NCI-H1930 (cell line): ENCODE data around the gene JMJD1C.

Source experiments
- DNase-seq, 2 experiments: peaks; one replicate each; lab custom pipeline; 2025; lab: John Stamatoyannopoulos, UW

Gene JMJD1C

DNA sequence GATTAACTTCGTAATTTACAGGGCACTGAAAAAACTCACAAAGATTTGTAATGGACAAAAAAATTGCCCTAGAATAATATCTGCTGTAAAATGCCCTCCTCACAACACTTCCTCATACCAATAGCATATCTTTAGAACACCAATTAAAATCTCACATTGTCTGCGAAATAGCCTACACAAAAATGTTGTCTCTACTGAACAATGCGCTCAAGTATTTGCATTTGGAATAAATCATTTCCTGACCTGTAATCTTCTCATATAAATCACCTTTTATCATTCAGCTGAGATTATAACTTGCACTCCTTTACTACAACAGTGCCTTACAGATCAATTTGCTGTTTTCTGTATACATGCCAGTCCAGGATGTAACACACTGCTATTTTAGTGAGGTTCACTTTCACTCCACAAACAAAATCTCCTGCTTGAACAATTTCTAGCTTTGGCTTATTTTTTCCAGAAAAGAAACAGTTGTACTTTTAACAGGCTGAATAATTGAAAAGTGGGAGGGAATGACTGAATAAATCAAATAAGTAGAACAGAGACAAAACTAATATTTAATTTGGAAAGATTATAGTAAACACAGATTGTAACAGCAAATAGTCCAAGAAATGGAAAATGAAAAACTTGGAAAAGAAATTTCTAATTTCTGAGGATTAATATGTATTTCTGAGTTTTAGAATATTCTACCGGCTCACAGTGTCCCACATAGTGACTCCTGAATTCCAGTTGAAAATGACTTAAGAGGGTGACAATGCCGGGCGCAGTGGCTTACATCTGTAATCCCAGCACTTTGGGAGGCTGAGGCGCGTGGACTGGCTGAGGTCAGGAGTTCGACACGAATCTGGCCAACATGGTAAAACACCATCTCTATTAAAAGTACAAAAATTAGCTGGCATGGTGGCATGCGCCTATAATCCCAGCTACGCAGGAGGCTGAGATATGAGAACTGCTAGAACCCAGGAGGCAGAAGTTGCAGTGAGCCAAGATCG lies 30.6 kb downstream of the JMJD1C start:
- no peak for DNase-seq

DNA sequence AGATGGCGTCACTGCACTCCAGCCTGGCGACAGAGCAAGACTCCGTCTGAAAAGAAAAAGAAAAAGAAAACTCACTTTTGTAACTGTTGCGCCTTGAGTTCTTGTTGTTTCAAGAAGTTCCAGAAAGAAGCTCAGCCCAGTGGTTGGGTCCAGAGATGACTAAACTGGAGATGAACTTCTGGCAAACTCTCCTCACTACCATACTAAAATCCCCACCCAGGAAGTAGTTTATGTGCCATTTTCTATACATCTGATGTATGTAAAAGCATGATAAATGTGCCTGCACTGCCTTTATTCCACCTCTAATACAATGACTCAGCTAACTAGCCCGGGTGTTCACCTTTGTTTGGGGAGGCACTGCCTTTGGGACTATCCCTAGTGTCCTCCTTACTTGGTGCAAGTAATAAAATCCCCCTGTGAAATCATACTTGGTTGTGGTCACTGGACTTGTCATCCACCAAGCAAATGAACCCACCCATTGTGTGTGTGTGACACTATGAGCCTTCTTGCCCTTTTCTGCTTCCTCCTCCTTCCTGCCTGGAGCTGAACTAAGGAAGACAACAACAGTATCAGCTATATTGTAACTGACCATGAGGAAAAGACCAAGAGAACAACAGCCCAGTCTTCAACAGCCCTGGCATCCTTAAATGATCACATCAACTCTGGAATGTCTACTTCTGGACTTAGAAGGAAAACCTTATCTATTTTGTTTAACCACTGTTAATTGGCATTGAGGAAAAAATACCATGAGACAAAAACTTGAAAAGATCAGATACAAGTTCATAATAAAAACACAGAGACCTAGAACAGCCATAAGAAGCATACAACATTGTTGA lies 33.6 kb downstream of the JMJD1C start:
- DNase-seq = no peak

DNA sequence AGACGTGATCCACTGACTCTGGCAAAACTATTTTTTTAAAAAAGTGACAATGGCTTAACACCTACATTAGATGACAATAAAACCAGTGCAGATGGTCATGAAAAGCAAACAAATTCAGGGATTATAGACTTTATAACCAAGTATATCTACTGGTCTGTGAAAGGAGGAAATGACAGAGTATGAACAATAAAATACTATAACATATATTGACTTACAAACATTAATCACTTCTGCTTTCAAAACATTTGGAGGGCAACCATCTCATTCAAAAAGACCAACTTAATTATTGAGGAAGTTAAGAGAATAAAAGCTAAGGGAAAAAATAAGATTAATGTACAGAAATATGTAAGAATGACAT lies 34.8 kb downstream of the JMJD1C start:
- DNase-seq = no peak

DNA sequence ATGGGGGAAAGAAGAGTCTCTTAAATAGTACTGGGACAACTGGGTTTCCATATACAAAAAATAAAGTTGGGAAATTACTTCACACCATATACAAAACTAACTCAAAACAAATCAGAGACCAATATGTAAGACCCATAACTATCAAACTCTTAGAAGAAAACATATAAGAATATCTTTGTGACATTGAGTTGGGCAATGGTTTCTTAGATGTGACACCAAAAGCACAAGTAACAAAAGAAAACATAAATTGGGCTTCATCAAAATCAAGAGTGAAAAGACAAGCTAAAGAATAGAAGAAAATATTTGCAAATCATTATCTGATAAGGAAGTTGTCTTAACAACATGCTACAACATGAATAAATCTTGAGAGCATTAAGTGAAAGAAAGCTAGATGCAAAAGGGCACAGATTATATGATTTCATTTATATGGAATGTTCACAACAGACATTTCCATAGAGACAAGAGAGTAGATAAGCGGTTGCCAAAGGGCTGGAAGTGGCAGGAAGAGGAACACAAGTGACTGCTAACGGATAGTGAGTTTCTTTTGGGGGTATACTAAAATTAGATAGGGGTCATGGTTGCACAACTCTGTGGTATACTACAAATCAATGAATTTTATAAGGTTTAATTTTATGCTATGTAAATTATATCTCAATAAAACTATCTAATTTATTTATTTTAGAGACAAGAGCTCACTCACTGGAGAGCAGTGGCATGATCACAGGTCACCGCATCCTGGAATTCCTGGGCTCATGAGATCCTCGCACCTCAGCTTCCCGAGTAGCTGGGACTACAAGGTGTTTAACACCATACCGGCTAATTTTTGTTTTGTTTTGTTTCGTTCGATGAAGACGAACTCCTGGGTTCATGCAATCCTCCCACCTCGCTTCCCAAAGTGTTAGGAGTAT lies 35.4 kb downstream of the JMJD1C start:
- DNase-seq = no peak

DNA sequence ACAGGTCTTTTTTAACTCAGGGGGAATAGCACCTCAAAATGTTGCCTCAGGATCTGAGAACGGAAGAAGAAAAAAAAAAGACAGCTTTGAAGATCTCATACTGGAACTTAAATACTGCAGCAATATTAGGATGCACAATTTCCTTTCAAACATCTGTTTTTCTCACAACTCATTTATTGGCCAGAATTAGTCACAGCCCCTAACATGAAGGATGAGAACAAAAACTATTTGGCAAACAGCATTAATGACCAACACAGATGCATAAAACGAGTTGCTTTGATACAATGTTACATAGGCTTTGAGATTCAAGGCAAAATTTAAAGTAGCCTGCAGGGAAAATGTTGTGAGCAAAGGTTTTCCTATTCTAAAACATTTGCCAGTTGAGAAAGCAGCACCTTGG lies 36.5 kb downstream of the JMJD1C start:
- DNase-seq = no peak

DNA sequence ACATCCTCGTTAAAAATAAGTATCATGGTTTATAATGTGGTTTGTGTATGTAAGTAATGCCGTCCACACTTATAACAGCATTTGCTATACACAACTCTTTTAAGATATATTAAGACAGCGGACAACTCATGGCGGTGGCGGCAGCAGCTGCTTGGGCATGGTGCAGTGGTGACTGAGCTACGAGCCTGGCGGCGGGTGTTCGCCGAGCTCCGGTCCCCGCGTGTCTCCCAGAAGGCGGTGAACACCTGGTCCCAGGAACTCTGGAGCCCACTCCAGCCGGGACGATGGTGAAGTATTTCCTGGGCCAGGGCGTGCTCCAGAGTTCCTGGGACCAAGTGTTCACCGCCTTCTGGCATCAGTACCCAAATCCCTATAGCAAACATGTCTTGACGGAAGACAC lies 38.8 kb downstream of the JMJD1C start:
- DNase-seq = no peak

DNA sequence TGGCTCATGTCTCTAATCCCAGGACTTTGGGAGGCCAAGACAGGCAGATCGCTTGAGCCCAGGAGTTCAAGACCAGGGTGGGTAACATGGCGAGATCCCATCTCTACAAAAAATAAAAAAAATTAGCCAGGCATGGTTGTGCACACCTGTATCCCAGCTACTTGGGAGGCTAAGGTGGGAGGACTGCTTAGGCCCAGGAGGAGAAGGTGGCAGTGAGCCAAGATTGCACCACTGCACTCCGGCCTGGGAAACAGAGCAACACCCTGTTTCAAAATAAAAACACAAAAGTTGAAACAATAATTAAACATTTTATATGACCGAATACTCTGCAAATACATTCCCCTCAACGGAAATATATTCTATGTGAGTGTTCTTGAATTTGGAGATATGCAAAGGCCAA lies 40.3 kb downstream of the JMJD1C start:
- DNase-seq = no peak

DNA sequence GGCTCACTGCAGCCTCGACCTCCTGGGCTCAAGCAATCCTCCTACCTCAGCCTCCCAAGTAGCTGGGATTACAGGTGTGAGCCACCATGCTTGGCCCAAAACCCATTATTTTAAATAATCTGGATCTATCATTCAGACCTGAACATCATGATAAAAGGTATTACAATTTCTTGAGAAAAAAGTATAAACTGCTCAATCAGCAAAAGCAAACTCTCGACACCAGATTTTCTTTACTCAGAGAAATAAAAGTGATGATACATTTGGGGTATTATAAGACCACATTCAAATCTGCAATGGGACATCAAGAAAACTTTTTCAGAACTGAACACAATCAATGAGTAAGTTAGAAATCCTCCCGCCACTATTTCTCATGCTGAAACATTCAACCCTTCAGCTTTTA lies 41.2 kb downstream of the JMJD1C start:
- no peak for DNase-seq

DNA sequence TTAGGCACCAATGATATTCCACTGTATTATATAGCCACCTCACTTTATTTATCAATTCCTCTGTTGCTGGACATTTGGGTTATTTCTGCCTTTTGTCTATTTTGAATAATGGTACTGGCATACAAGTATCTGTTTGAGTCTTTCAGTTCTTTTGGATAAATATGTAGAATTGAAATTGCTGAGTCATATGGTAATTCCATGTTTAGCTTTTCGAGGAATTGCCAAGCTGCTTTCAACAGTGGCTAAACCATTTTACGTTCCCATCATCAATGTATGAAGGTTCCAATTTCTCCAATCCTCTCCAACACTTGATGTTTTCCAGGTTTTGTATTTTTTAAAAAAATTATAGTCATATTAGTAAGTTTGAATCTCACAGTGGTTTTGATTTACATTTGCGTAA lies 42.3 kb downstream of the JMJD1C start:
- DNase-seq = no peak

DNA sequence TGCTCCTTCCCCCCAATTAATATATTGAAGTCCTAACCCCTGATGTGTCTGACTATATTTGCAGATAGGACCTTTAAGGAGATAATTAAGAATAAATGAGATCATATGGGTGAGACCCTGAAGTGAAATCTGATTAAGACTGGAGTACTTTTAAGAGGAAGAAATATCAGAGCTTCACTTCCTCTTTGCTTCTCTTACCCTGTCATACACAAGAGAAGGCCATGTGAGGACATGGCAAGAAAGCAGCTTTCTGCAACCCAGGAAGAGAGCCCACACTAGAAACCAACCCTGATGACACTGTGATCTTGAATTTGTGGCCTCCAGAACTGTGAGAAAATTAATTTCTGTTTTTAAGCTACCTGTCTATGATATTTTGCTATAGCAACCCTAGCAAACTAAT lies 44.2 kb downstream of the JMJD1C start:
- DNase-seq = no peak

DNA sequence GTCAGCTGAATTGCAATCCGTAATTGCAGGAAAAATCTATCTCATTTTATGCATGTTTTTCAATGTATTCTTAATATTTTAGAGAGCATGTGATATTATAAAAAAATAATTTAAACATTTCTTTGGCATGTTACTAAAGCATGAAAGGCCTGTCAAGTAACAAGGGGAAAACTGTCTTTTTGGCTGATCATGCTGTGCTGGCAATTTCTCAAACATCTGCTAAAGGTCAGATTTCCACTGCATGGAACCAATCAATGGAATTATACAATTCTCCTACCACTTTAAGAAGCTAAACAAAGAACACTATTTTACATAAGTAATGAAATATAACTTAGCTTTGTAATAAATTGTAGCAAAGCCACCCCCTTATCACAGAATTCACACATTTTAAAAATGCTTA lies 49.4 kb downstream of the JMJD1C start:
- DNase-seq = no peak

DNA sequence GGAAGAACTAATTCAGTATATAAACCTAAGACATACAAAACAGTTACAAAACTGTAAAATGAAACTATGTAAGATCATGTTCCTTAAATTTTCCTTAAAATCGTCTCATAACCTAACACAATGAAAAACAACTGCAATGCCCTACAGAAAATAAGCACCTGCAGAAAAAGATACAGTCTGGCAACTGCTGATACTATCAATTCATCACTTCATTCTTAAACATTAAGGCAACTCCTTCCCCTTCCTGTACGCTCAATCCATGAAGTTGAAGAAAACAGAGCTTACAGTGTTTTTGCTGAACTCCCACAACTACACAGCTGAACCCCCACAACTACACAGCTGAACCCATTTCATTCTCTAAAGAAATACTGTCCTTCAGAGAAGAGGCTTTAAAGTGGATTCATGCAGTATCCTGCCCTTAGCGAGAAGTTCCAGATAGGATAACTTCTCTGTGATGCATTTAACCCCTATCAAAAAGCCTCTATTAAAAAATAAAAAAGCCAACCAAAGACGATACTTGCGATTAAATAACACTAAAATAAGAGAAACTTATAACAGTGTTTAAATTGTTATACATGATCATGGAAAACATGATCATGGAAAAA lies 50.0 kb downstream of the JMJD1C start:
- no peak for DNase-seq

DNA sequence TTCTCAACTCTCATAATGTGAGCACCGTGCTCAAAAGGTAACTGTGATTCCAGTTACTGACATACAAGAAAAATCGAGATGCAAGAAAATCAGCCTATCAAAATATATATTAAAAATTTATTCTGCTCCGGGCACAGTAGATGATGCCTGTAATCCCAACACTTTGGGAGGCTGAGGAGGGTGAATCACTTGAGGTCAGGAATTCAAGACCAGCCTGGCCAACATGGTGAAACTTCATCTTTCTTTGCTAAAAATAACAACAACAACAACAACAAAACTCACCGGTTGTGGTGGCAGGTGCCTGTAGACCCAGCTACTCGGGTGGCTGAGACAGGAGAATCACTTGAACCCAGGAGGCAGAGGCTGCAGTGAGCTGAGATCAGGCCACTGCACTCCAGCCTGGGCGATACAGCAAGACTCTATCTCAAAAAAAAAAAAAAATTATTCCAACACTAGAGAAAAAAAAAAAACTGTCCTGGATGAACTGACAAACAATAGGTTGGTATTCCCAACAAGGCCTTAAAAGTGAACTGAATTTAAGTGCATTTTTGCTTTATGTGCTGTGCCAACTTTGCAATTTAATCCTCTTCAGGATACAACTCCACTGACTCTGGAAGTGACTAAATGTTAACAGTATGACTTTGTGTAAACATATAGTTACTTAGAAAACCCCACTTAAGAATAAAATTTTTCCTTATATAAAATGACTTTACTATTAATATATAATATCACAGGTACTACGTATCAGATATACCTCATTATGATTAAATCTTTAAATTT lies 51.1 kb downstream of the JMJD1C start:
- DNase-seq = no peak

DNA sequence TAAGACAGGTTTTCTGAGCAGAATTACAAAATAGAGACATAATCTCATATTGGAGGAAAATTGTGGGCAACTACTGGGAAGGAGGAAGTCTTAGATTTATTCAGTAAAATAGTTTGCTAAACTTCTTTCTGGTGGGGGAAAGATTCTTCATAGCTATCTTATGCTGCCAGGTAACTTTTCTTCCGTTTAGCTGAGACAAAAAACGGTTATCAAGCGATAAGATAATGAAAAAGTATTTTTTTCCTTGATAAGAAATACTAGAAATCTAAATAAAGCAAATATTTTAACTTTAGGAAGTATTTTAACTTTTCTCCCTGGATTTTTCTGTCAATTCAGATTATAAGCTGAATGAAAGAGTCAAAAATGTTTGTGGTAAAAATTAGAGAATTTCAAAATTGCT lies 52.3 kb downstream of the JMJD1C start:
- DNase-seq = no peak

DNA sequence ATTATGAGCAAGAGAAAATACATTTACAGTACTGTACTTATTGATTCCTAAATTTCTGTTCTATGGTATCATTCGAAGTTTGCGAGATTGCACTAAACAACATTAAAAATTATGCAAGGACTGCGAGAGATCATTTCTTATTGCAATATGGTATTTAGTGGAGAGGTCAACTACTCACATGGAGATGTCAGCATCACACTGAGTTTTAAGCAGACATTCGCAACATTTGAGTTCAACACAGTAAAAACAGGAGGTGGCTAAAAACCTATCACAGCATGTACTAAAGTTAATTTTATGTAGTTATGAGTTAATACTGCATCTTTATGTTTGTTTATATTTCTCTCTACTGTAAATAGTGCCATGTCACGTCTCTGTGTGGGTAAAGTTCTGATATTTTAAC lies 53.5 kb downstream of the JMJD1C start:
- no peak for DNase-seq

DNA sequence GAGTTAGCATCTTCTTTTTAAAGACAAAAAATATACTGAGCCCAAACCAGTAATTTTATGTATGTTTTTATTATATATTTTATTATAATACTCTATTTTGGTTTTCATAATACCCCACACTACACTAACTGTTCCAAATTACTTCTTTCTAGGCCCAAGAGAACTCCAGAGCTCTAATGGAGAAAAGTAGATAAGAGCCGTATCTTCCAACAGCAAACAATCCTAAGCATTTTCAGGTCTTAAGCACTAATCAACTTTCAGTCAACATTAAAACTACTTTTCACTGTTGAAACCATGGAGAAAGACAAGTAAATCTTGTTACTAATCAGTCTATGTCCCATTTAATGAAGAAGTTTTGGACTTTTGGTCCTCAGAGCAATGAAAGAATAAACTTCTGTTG lies 55.1 kb downstream of the JMJD1C start:
- no peak for DNase-seq

DNA sequence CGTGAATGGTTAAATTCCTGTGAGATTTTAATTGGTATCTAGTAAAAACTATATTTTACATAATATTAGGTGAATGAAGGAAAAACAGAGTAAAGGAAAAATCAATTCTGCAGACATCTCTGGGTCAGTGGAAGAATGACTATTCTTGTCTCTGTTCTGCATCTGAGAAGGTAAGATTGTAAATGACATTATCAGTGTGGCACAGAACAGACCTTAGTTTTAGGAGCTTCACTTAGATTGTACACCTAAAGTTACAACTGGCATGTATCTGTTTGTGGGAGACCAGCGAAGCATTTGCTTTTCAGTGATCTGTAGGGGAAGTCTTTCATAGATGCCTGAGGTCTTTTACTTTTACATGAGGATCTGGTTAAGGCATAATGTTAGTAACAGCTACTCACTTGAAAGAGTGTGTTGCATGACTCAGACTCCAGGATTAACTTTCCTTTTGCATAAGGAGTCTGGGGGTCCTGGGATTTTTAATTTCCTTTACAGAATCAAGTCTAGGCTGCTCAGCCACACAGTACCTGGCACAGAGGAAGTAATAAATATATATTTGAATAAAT lies 56.2 kb downstream of the JMJD1C start:
- DNase-seq = no peak

DNA sequence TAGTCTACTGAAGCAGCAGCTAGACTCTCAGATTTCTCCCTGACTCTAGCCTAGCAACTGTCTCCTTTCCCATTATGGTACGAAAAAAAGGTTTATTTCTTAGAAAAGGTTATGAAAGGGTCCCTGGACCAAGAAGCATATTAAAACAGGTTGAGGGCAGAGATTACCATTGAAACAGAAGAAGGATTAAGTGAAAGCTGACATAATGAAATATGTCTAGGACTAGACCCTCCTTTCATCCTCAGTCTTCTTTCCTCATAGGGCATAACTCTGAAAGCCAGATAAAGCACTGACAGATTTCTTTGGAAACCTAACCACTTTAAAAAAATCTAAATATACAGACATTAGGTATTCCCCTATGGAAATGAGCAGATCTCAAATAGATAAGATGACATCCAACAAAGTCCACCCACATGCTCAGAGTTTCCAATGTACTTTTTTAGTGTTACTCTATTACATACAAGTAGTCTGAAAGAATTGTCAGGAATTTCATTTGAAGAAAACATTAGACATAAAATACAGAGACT lies 58.6 kb downstream of the JMJD1C start:
- DNase-seq = no peak

DNA sequence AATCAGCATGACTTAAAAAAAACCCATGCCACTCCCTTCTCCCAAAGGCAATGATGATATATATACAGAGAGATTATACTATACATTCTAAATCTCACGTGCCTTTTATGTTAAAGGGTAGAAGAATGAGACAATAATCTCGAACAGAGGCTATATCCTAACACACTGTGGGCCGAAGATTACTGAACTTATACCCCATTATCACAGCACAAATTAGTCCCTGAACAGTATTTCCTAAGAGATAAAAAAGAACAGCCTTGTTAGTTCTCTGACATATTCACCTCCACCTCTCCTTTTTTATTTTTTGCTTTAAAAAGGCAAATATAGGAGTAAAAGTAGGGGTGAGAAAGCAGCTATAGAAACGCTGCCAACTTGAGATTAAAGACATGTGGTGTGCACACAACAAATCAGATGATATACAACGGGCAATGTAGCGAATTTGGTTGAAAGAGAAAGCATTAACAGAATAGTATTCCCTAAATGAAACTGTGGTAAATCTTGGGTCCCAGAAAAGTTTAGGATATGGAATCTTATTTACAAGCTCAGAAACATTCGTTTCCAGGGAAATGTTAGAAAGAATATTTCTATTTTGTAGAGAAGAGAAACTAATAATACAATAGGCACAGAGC lies 69.5 kb downstream of the JMJD1C start:
- DNase-seq = no peak

DNA sequence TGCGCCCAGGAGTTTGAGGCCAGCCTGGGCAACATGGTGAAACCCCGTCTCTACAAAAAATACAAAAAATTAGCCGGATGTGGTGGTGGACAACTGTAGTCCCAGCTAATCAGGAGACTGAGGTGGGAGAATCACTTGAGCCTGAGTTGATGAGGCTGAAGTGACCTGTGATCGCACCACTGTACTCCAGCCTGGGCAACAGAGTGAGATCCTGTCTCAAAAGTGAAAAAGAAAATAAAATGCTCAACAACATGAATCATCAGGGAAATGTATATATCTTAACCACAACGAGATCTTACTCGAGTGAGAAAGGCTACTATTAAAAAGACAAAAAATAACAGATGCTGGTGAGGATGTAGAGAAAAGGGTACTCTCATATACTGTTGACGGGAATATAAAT lies 72.7 kb downstream of the JMJD1C start:
- no peak for DNase-seq
